ENCODE results near the gene PSMB8. TPM values are rescaled to one million over a fixed set of nuclear protein-coding genes. Genes with fewer than 3 reads are reported as not detected.

PSMB8 gene
- total and polyA plus RNA-seq, 2 of the 4 experiments (the other 2 are of a cell fraction), result 31.6 to 33.3 TPM

GRCh38 chr6:32803416-32803815 is 40.4 kb downstream of the PSMB8 start:
- Histone ChIP-seq H2BK20ac (ENCODE audit: low read depth, low read length) (no peak overlapping the region), H3K27ac (ENCODE audit: insufficient read depth, low read length) (no peak overlapping the region), H3K27me3 (ENCODE audit: control insufficient read depth, insufficient read depth, low read length) (peaks cover 5% of the 10 kb centered on the region), H3K4me1 (ENCODE audit: control insufficient read depth, insufficient read depth, low read length) (no peaks in the 10 kb centered on the region), H2AK5ac (ENCODE audit: low read depth, low read length) (no peak overlapping the region), H3K36me3 (ENCODE audit: control insufficient read depth, insufficient read depth, low read length) (no peaks in the 10 kb centered on the region), H3K14ac (replicated peaks; ENCODE audit: low read depth, low read length) (no peak overlapping the region), H3K18ac (ENCODE audit: low read depth, low read length) (no peak overlapping the region), H3K9me1 (ENCODE audit: insufficient read depth, low read length) (no peaks in the 10 kb centered on the region), H2BK120ac (ENCODE audit: low read depth, low read length) (no peak overlapping the region), H3K4me3 (ENCODE audit: insufficient read depth, low read depth, low read length) (no peak overlapping the region), H2AFZ (replicated peaks; ENCODE audit: low read length, poor library complexity) (no peak overlapping the region), H3K9ac (ENCODE audit: low read depth, low read length) (no peak overlapping the region), H4K20me1 (ENCODE audit: insufficient read depth, low read length) (no peaks in the 10 kb centered on the region), H3K56ac (ENCODE audit: extremely low read depth, insufficient read depth, low read length) (no peak overlapping the region), H4K91ac (ENCODE audit: insufficient read depth, low read depth, low read length) (no peak overlapping the region), H3K79me1 (ENCODE audit: low read depth in 1 of 2, low read length in 2 of 2) (no peaks in the 10 kb centered on the region), H3K23ac (ENCODE audit: low read depth, low read length) (no peak overlapping the region), H3K9me3 (ENCODE audit: control insufficient read depth, insufficient read depth, low read length) (peaks cover 4% of the 10 kb centered on the region), H3K4ac (ENCODE audit: low read depth, low read length) (no peak overlapping the region), H3K4me2 (ENCODE audit: low read depth, low read length) (no peak overlapping the region), H2BK15ac (ENCODE audit: low read depth, low read length) (no peak overlapping the region), H2AK9ac (replicated peaks; ENCODE audit: low read depth, low read length, poor library complexity) (no peak overlapping the region), H4K8ac (ENCODE audit: low read depth in 2 of 2, low read length in 2 of 2) (no peak overlapping the region), H2BK5ac (ENCODE audit: low read depth, low read length, poor library complexity, severe bottlenecking) (no peak overlapping the region), H4K5ac (ENCODE audit: low read depth, low read length) (no peak overlapping the region)
- CTCF ChIA-PET, result no interaction called here
- in situ Hi-C loops (cut with MboI; ENCODE audit: low sequenced_read_pairs) (no loop called here), intact Hi-C loops (cut with micrococcal nuclease) (no loop called here), dilution Hi-C loops (cut with HindIII; ENCODE audit: low sequenced_read_pairs, unreplicated experiment) (no loop called here)
- WGBS, 2 experiments (ENCODE audit: extremely low coverage in 2 of 2, insufficient read length in 1 of 2), result no CpG with 5 or more reads among the region's 2 CpGs
- no peak for TF ChIP-seq RCOR1 (IDR thresholded peaks at IDR 0.05; ENCODE audit: insufficient replicate concordance, low read length)
- TF ChIP-seq ELK1 (IDR thresholded peaks at IDR 0.05; ENCODE audit: borderline replicate concordance, low read depth, low read length), result no peak
- TF ChIP-seq RAD21 (IDR thresholded peaks at IDR 0.05; ENCODE audit: low read length), result no peak
- no peak for TF ChIP-seq USF2 (IDR thresholded peaks at IDR 0.05; ENCODE audit: low read depth, low read length)
- TF ChIP-seq BHLHE40 (IDR thresholded peaks at IDR 0.05; ENCODE audit: low read depth, low read length), result no peak
- TF ChIP-seq CTCF (conservative IDR thresholded peaks at IDR 0.05; ENCODE audit: low read depth, low read length), result no peak
- TF ChIP-seq POLR2A (IDR thresholded peaks at IDR 0.05; ENCODE audit: low read depth, low read length), result no peak
- TF ChIP-seq MAFK (IDR thresholded peaks at IDR 0.05; ENCODE audit: low read depth, low read length), result no peak
- no peak for TF ChIP-seq SMC3 (IDR thresholded peaks at IDR 0.05; ENCODE audit: low read depth, low read length)
- BruUV-seq (replicated peaks), result no TSS peak
- no peak for DNase-seq
- ATAC-seq (ENCODE audit: low read depth), result no peak
- POLR2A ChIA-PET (ENCODE audit: unreplicated experiment), result no interaction called here

All from IMR-90 (cell line).